Gastrocnemius medialis (tissue), 4 donors: ENCODE measurements around the gene CDKAL1. TPM values are rescaled to one million over a fixed set of nuclear protein-coding genes. Genes with fewer than 3 reads are reported as not detected.

ENCODE experiments used
- ATAC-seq, 2 donors: fragments of 150-250 bp; one replicate each; pipeline ENCODE4 v1.9.1; 2016
- DNase-seq, 2 donors: peaks; one replicate each; pipeline ENCODE4 v3.0.0-alpha.2; 2019
- H3K27ac ChIP-seq, 4 donors: fragments of 200-600 bp; sonication (generic); 1 replicate in 1 of 4; 2 replicates in 3 of 4; pipeline ENCODE4 v1.5.1; 2016 to 2018; ENCODE audit warnings: mild to moderate bottlenecking in 2 of 4, moderate library complexity in 1 of 4
- H3K27me3 ChIP-seq, 3 donors: fragments of 200-600 bp; sonication (generic) in 2 of 3; 1 replicate in 1 of 3; 2 replicates in 2 of 3; pipeline versions ENCODE4 v1.5.1 to v1.6.0; 2016 to 2019; ENCODE audit warnings: mild to moderate bottlenecking in 1 of 3, moderate library complexity in 1 of 3
- H3K36me3 ChIP-seq, 2 donors: fragments of 200-600 bp; sonication (generic) in 1 of 2; one replicate each; pipeline ENCODE4 v1.5.1; 2017 to 2018
- H3K4me1 ChIP-seq, 2 donors: fragments of 200-600 bp; sonication (generic) in 1 of 2; one replicate each; pipeline ENCODE4 v1.5.1; 2016 to 2017; ENCODE audit warnings: mild to moderate bottlenecking in 2 of 2
- H3K4me3 ChIP-seq, 4 donors: fragments of 200-600 bp; sonication (generic) in 3 of 4; 1 replicate in 1 of 4; 2 replicates in 3 of 4; pipeline ENCODE4 v1.5.1; 2016 to 2019; ENCODE audit warnings: mild to moderate bottlenecking in 2 of 4
- H3K9me3 ChIP-seq, 3 donors: fragments of 200-600 bp; sonication (generic) in 2 of 3; 1 replicate in 1 of 3; 2 replicates in 2 of 3; pipeline ENCODE4 v1.5.1; 2016 to 2019
- CTCF ChIP-seq, 5 experiments: fragments of 450-650 bp in 3 of 5; fragments of 200-600 bp in 2 of 5; sonication (generic) in 2 of 5; IDR thresholded peaks in 4 of 5; conservative IDR thresholded peaks in 1 of 5; 1 replicate in 4 of 5; 2 replicates in 1 of 5; pipeline ENCODE4 v1.5.1; 2016 to 2019; ENCODE audit warnings: antibody characterized with exemption in 5 of 5, mild to moderate bottlenecking in 3 of 5, moderate library complexity in 3 of 5
- POLR2A ChIP-seq, 2 donors: fragments of 450-650 bp; IDR thresholded peaks; one replicate each; pipeline ENCODE4 v1.6.1; 2017; ENCODE audit warnings: antibody characterized with exemption in 2 of 2, mild to moderate bottlenecking in 2 of 2, moderate library complexity in 2 of 2
- in situ Hi-C, 4 donors: fragments of 200-750 bp; cut with MboI; loops; one replicate each; pipeline versions ENCODE4 v1.15.0 to v1.8.0; 2017; ENCODE audit warnings: low sequenced_read_pairs in 4 of 4
- intact Hi-C: fragments of 100-400 bp; cut with DNase I; formaldehyde crosslinking; loops from one replicate; pipeline ENCODE4 v1.15.1; 2023; ENCODE audit warnings: low total_unique reads
- total RNA-seq, 4 donors: library from RNA; depleted of rRNA; stranded (reverse); fragments of >200 nt; gene quantifications; one replicate each; pipeline versions ENCODE4 v1.1.0 to v1.2.3, GENCODE V29; 2016

Gene CDKAL1
- total RNA-seq, 4 donors from 2014 or later, result 9.6 to 17.0 (median 11.4) TPM

DNA sequence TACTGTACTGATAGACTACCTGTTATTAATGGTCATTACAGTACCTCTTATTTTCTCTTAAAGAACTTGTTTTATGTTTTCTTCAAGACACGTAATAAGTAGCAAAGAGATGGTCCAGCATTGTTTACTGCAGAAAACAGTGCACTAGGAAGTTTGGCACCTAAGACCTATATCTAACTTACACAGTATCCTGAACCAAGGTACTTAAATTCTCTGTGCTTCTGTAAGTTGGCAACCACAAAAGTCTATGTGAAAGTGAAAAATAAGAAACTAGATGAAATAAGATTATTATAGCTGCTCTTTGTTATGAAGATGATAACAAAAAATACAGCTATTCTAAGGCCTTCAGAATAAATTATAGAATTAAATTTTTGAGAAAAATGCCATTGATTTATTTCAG is 647.6 kb downstream of the CDKAL1 start:
- ATAC-seq (no peak), DNase-seq (no peak)
- intact Hi-C loops (no loop called here), in situ Hi-C loops (no loop called here)
- H3K4me3 ChIP-seq, result no peak overlapping the region
- H3K27ac ChIP-seq, result no peak overlapping the region
- H3K4me1 ChIP-seq, result peaks cover 8 to 12% of the 10 kb centered on the region in 2 donors
- no peaks in the 10 kb centered on the region for H3K9me3 ChIP-seq
- no peak for TF ChIP-seq CTCF (IDR thresholded peaks at IDR 0.05 in 4 of 5, conservative IDR thresholded peaks at IDR 0.05 in 1 of 5)
- no peaks in the 10 kb centered on the region for H3K27me3 ChIP-seq
- H3K36me3 ChIP-seq, result no peaks in the 10 kb centered on the region

DNA sequence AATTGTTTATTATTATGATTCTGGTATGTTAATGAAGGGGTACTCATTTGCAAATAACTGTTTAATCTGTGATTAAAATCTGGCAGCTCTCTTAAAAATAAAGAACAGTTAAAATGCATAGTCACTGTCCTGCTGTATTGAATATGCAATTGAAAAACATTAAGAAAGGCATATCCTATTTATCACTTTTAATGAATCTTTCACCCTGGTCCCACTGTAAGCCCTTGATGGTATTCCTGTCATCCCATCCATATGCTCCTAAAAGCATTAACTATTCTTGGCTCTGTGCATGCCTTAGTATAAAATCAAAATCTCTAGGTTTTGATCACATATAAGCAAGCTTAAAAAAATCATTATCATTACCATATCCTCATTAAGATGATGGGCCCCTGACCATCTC is 648.3 kb downstream of the CDKAL1 start:
- H3K4me1 ChIP-seq, result peaks cover 8 to 12% of the 10 kb centered on the region in 2 donors
- H3K9me3 ChIP-seq, result no peaks in the 10 kb centered on the region
- no peak overlapping the region for H3K4me3 ChIP-seq
- no peaks in the 10 kb centered on the region for H3K27me3 ChIP-seq
- no peak for ATAC-seq
- no peak for DNase-seq
- intact Hi-C loops, result no loop called here
- no peak for TF ChIP-seq POLR2A (IDR thresholded peaks at IDR 0.05)
- no peak for TF ChIP-seq CTCF (IDR thresholded peaks at IDR 0.05 in 4 of 5, conservative IDR thresholded peaks at IDR 0.05 in 1 of 5)
- H3K27ac ChIP-seq, result no peak overlapping the region
- H3K36me3 ChIP-seq, result no peaks in the 10 kb centered on the region
- in situ Hi-C loops, result no loop called here

- TF ChIP-seq POLR2A (IDR thresholded peaks at IDR 0.05), result no peak
- no peak for TF ChIP-seq CTCF (IDR thresholded peaks at IDR 0.05 in 4 of 5, conservative IDR thresholded peaks at IDR 0.05 in 1 of 5)
- no peaks in the 10 kb centered on the region for H3K36me3 ChIP-seq
- ATAC-seq, result no peak
- in situ Hi-C loops (no loop called here), intact Hi-C loops (no loop called here)
- peaks cover 12 to 18% of the 10 kb centered on the region in 2 donors for H3K4me1 ChIP-seq
- no peaks in the 10 kb centered on the region for H3K27me3 ChIP-seq
- no peak for DNase-seq
- no peaks in the 10 kb centered on the region for H3K9me3 ChIP-seq
- no peak overlapping the region for H3K4me3 ChIP-seq
- H3K27ac ChIP-seq, result no peak overlapping the region
Measured at GRCh38 chr6:21185861-21186478, 651.7 kb downstream of the CDKAL1 start.

DNA sequence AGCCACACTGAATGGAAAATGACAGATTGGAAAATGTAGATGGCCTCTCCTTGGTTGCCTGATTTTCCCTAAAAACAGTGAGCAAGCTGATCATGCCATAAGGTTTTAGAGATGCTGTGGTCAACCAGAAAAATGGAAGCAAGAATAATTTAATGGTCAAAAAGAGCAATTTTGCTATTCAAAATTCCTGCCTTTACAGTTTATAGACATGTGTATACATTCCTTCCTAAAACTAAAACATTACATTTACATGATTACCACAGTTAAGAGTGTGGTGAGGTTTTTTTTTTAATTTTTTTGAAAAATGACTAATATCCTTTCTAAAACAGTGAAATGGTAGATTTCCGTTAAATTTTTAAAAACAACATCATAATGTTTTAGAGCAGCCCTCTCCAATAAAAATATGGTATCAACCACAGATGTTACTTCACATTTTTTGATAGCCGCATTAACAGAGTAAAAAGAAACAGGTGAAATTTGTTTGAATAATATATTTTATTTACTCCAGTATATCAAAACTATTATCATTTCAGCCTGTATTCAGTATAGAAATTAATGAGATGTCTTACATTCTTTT is 652.3 kb downstream of the CDKAL1 start:
- in situ Hi-C loops (no loop called here), intact Hi-C loops (no loop called here)
- H3K27ac ChIP-seq, result no peak overlapping the region
- H3K27me3 ChIP-seq, result no peaks in the 10 kb centered on the region
- TF ChIP-seq CTCF (IDR thresholded peaks at IDR 0.05 in 4 of 5, conservative IDR thresholded peaks at IDR 0.05 in 1 of 5), result no peak
- TF ChIP-seq POLR2A (IDR thresholded peaks at IDR 0.05), result no peak
- peaks cover 12 to 18% of the 10 kb centered on the region in 2 donors for H3K4me1 ChIP-seq
- H3K4me3 ChIP-seq, result no peak overlapping the region
- no peaks in the 10 kb centered on the region for H3K36me3 ChIP-seq
- H3K9me3 ChIP-seq, result no peaks in the 10 kb centered on the region
- DNase-seq, result no peak
- ATAC-seq, result no peak

GRCh38 chr6:21187485-21187884 is 653.2 kb downstream of the CDKAL1 start:
- H3K36me3 ChIP-seq, result no peaks in the 10 kb centered on the region
- DNase-seq, result no peak
- in situ Hi-C loops (no loop called here), intact Hi-C loops (no loop called here)
- H3K4me3 ChIP-seq, result no peak overlapping the region
- H3K27me3 ChIP-seq, result no peaks in the 10 kb centered on the region
- no peaks in the 10 kb centered on the region for H3K9me3 ChIP-seq
- TF ChIP-seq POLR2A (IDR thresholded peaks at IDR 0.05) (no peak), CTCF (IDR thresholded peaks at IDR 0.05 in 4 of 5, conservative IDR thresholded peaks at IDR 0.05 in 1 of 5) (no peak)
- H3K27ac ChIP-seq, result no peak overlapping the region
- no peak for ATAC-seq
- H3K4me1 ChIP-seq, result peaks cover 10 to 18% of the 10 kb centered on the region in 2 donors
